ENCODE results near the gene CRIM1. TPM values are rescaled to one million over a fixed set of nuclear protein-coding genes. Genes with fewer than 3 reads are reported as not detected.

Gene CRIM1
- total and polyA plus RNA-seq, 2 of the 8 experiments (the other 6 are each of a cell fraction or from before 2014, with no cell fraction given), result 9.4 to 28.4 TPM

DNA sequence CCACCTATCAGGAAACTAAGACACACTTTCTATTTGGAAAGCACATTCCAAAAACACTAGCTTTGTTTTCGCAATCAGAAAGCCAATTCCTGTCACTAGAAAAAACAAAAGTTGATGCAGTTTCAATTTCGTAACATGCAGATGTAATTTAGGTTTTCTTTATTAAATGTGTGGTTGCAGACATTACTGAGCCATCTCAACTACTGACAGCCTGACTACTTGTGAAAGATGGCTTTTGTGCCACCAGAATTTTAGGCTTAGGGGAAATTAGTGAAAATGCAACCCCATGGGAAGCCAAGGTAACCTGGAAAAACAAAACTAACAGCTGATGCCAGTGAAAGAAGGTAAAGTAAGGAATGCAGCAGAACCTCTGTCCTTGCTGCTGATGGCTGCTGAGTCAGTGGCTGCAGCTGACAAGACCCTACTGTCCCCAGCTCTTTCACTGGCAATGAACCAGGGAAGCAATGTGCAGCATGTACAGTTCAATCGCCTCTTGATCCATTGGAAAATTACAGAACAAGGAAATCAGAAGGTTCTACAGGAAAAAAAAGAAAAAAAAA, 207.5 kb downstream of the CRIM1 start (continued):
- TF ChIP-seq TEAD4 (IDR thresholded peaks at IDR 0.05; ENCODE audit: low read depth, low read length), result 0 out of 2 replicates have a peak, but pooled peaks have one; percentile 9
- no peak for TF ChIP-seq CBX5 (IDR thresholded peaks at IDR 0.05; ENCODE audit: low read depth, low read length)
- no peak for TF ChIP-seq CEBPB (IDR thresholded peaks at IDR 0.05; ENCODE audit: low read depth, low read length)
- TF ChIP-seq CHD1 (IDR thresholded peaks at IDR 0.05; ENCODE audit: low read depth, low read length), result no peak
- no peak for TF ChIP-seq SAP30 (IDR thresholded peaks at IDR 0.05; ENCODE audit: insufficient read depth, insufficient replicate concordance, low read length)
- no peak for TF ChIP-seq BRCA1 (IDR thresholded peaks at IDR 0.05; ENCODE audit: low read depth, low read length)
- TF ChIP-seq JUND (IDR thresholded peaks at IDR 0.05; ENCODE audit: low read length), result peak; percentile 21; the same call in 1 of the 2 replicates
- TF ChIP-seq GTF2F1 (IDR thresholded peaks at IDR 0.05; ENCODE audit: borderline replicate concordance, low read depth, low read length), result no peak
- no peak for TF ChIP-seq RNF2 (IDR thresholded peaks at IDR 0.05; ENCODE audit: borderline replicate concordance, low read depth, low read length, missing control alignments, poor library complexity, severe bottlenecking)
- no peak for TF ChIP-seq PHF8 (conservative IDR thresholded peaks at IDR 0.05; ENCODE audit: low read depth, low read length)
- TF ChIP-seq EP300 (IDR thresholded peaks at IDR 0.05; ENCODE audit: borderline replicate concordance in 1 of 2, low read depth in 2 of 2, low read length in 2 of 2), result no peak
- no peak for TF ChIP-seq CREB1 (IDR thresholded peaks at IDR 0.05)
- peak; percentile 57; the same call in 1 of the 2 replicates for TF ChIP-seq BACH1 (IDR thresholded peaks at IDR 0.05; ENCODE audit: low read length)
- no peak for TF ChIP-seq POLR2A (IDR thresholded peaks at IDR 0.05; ENCODE audit: control extremely low read depth in 1 of 2, low read depth in 2 of 2, low read length in 2 of 2)
- TF ChIP-seq FOSL1 (IDR thresholded peaks at IDR 0.05; ENCODE audit: insufficient read depth, low read depth, low read length), result no peak
- TF ChIP-seq, protein P1, sequence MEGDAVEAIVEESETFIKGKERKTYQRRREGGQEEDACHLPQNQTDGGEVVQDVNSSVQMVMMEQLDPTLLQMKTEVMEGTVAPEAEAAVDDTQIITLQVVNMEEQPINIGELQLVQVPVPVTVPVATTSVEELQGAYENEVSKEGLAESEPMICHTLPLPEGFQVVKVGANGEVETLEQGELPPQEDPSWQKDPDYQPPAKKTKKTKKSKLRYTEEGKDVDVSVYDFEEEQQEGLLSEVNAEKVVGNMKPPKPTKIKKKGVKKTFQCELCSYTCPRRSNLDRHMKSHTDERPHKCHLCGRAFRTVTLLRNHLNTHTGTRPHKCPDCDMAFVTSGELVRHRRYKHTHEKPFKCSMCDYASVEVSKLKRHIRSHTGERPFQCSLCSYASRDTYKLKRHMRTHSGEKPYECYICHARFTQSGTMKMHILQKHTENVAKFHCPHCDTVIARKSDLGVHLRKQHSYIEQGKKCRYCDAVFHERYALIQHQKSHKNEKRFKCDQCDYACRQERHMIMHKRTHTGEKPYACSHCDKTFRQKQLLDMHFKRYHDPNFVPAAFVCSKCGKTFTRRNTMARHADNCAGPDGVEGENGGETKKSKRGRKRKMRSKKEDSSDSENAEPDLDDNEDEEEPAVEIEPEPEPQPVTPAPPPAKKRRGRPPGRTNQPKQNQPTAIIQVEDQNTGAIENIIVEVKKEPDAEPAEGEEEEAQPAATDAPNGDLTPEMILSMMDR (IDR thresholded peaks at IDR 0.05; ENCODE audit: control extremely low read depth in 1 of 3, insufficient read depth in 1 of 3, low read depth in 1 of 3, low read length in 3 of 3), result no peak
- TF ChIP-seq, protein P2, sequence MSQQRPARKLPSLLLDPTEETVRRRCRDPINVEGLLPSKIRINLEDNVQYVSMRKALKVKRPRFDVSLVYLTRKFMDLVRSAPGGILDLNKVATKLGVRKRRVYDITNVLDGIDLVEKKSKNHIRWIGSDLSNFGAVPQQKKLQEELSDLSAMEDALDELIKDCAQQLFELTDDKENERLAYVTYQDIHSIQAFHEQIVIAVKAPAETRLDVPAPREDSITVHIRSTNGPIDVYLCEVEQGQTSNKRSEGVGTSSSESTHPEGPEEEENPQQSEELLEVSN (IDR thresholded peaks at IDR 0.05), result no peak
- no peak for TF ChIP-seq YY1 (IDR thresholded peaks at IDR 0.05; ENCODE audit: low read depth, low read length)
- peak; percentile 37; the same call in 1 of the 2 replicates for TF ChIP-seq MAFK (IDR thresholded peaks at IDR 0.05; ENCODE audit: low read depth, low read length)
- TF ChIP-seq RAD21 (IDR thresholded peaks at IDR 0.05 in 1 of 2, conservative IDR thresholded peaks at IDR 0.05 in 1 of 2; ENCODE audit: low read depth in 2 of 2, low read length in 2 of 2), result no peak
- no peak for TF ChIP-seq SIRT6 (IDR thresholded peaks at IDR 0.05; ENCODE audit: low read length)
- no peak for TF ChIP-seq CHD2 (IDR thresholded peaks at IDR 0.05; ENCODE audit: low read length)
